Fibroblast of lung (primary cell): ENCODE results near the gene SCN10A. TPM values are rescaled to one million over a fixed set of nuclear protein-coding genes. Genes with fewer than 3 reads are reported as not detected.

Source experiments
- DNase-seq, 2 donors: peaks; one replicate each; pipeline versions ENCODE4 v3.0.0 to v3.0.0-alpha.2; 2010; ENCODE audit warnings: low read depth in 2 of 2
- H2AFZ ChIP-seq: 2 replicates; pipeline ENCODE4 v1.5.1; 2012; ENCODE audit warnings: low read length, control low read depth, inconsistent platforms
- H3K27ac ChIP-seq: 2 replicates; pipeline ENCODE4 v1.5.1; 2011; ENCODE audit warnings: low read length, control low read depth; ENCODE audit not compliant: insufficient read depth
- H3K27me3 ChIP-seq: 2 replicates; pipeline ENCODE4 v1.5.1; 2011; ENCODE audit warnings: mild to moderate bottlenecking, low read length; ENCODE audit not compliant: control insufficient read depth, insufficient read depth
- H3K36me3 ChIP-seq: 2 replicates; pipeline ENCODE4 v1.5.1; 2011; ENCODE audit warnings: low read length; ENCODE audit not compliant: control insufficient read depth, insufficient read depth
- H3K4me1 ChIP-seq: 2 replicates; pipeline ENCODE4 v1.5.1; 2011; ENCODE audit warnings: low read length; ENCODE audit not compliant: control insufficient read depth, insufficient read depth; ENCODE audit errors: extremely low read depth
- H3K4me2 ChIP-seq: 2 replicates; pipeline ENCODE4 v1.5.1; 2011; ENCODE audit warnings: low read length, control low read depth; ENCODE audit not compliant: insufficient read depth; ENCODE audit errors: extremely low read depth
- H3K4me3 ChIP-seq, 4 experiments: fragments of 200-600 bp in 1 of 4; sonication (generic) in 1 of 4; replicated peaks in 1 of 4; 2 replicates each; pipeline ENCODE4 v1.5.1; 2011 to 2016; ENCODE audit warnings: low read length in 4 of 4, low read depth in 3 of 4, mild to moderate bottlenecking in 3 of 4, control low read depth in 2 of 4, inconsistent platforms in 1 of 4, mixed read lengths in 1 of 4; ENCODE audit not compliant: insufficient read depth in 1 of 4; ENCODE audit errors: control extremely low read depth in 1 of 4
- H3K79me2 ChIP-seq: 2 replicates; pipeline ENCODE4 v1.5.1; 2012; ENCODE audit warnings: mild to moderate bottlenecking, low read length, inconsistent platforms; ENCODE audit not compliant: control insufficient read depth, insufficient read depth
- H3K9ac ChIP-seq: 2 replicates; pipeline ENCODE4 v1.5.1; 2011; ENCODE audit warnings: mild to moderate bottlenecking, low read length, control low read depth; ENCODE audit not compliant: insufficient read depth
- H3K9me3 ChIP-seq: 2 replicates; pipeline ENCODE4 v1.5.1; 2012; ENCODE audit warnings: low read depth, low read length; ENCODE audit not compliant: control insufficient read depth, insufficient read depth
- H4K20me1 ChIP-seq: 2 replicates; pipeline ENCODE4 v1.5.1; 2011; ENCODE audit warnings: low read length; ENCODE audit not compliant: control insufficient read depth, insufficient read depth; ENCODE audit errors: extremely low read depth
- CTCF ChIP-seq, 2 donors: IDR thresholded peaks in 1 of 2; conservative IDR thresholded peaks in 1 of 2; 1 replicate in 1 of 2; 2 replicates in 1 of 2; pipeline ENCODE4 v1.5.1; 2011 to 2012; ENCODE audit warnings: low read length in 2 of 2, control low read depth in 1 of 2, inconsistent platforms in 1 of 2, low read depth in 1 of 2, mild to moderate bottlenecking in 1 of 2
- EZH2 ChIP-seq: IDR thresholded peaks from 2 replicates; pipeline ENCODE4 v1.5.1; 2012; ENCODE audit warnings: low read length, control low read depth, mild to moderate bottlenecking; ENCODE audit errors: missing control alignments
- polyA plus RNA-seq, 2 donors: library from polyadenylated mRNA; depleted of rRNA in 1 of 2; stranded (reverse) in 1 of 2; unstranded in 1 of 2; fragments of >200 nt; gene quantifications; 2 replicates each; pipeline ENCODE4 v1.2.1, GENCODE V29; 2011 to 2012; ENCODE audit warnings: missing spikeins in 1 of 2
- total RNA-seq: library from RNA; depleted of rRNA; stranded (reverse); fragments of >200 nt; gene quantifications from 2 replicates; pipeline ENCODE4 v1.2.1, GENCODE V29; 2014

The SCN10A gene
- total and polyA plus RNA-seq, 2 donors (not counting 1 experiment from before 2014, with no cell fraction given), result not detected

GRCh38 chr3:38842266-38842965, 26.4 kb upstream of the SCN10A start:
- Histone ChIP-seq H4K20me1 (no peaks in the 10 kb centered on the region), H3K27me3 (no peaks in the 10 kb centered on the region), H3K79me2 (no peaks in the 10 kb centered on the region), H2AFZ (no peak overlapping the region), H3K36me3 (no peaks in the 10 kb centered on the region), H3K4me3 (no peak overlapping the region), H3K9ac (no peak overlapping the region), H3K4me2 (no peak overlapping the region), H3K27ac (no peak overlapping the region), H3K9me3 (no peaks in the 10 kb centered on the region), H3K4me1 (no peaks in the 10 kb centered on the region)
- DNase-seq, result no peak
- TF ChIP-seq EZH2 (no peak), CTCF (conservative IDR thresholded peaks at IDR 0.05 in 1 of 2, IDR thresholded peaks at IDR 0.05 in 1 of 2; ENCODE audit: low read depth in 1 of 2, low read length in 2 of 2) (no peak)

GRCh38 chr3:38840987-38841386, 25.0 kb upstream of the SCN10A start:
- peak; percentile 18 to 23 for TF ChIP-seq CTCF (conservative IDR thresholded peaks at IDR 0.05 in 1 of 2, IDR thresholded peaks at IDR 0.05 in 1 of 2; ENCODE audit: low read depth in 1 of 2, low read length in 2 of 2)
- TF ChIP-seq EZH2, result no peak
- H3K9me3 ChIP-seq, result no peaks in the 10 kb centered on the region

GRCh38 chr3:38837358-38837757, 21.3 kb upstream of the SCN10A start:
- H3K9ac ChIP-seq, result no peak overlapping the region
- no peak overlapping the region for H2AFZ ChIP-seq
- no peaks in the 10 kb centered on the region for H3K36me3 ChIP-seq
- H3K4me2 ChIP-seq, result no peak overlapping the region
- TF ChIP-seq CTCF (conservative IDR thresholded peaks at IDR 0.05 in 1 of 2, IDR thresholded peaks at IDR 0.05 in 1 of 2; ENCODE audit: low read depth in 1 of 2, low read length in 2 of 2), result no peak
- no peak for TF ChIP-seq EZH2
- no peaks in the 10 kb centered on the region for H3K9me3 ChIP-seq
- no peaks in the 10 kb centered on the region for H3K27me3 ChIP-seq
- no peak overlapping the region for H3K4me3 ChIP-seq
- H3K27ac ChIP-seq, result no peak overlapping the region
- peaks cover 11% of the 10 kb centered on the region for H3K4me1 ChIP-seq
- H4K20me1 ChIP-seq, result no peaks in the 10 kb centered on the region
- DNase-seq, result no peak
- H3K79me2 ChIP-seq, result no peaks in the 10 kb centered on the region

More at GRCh38 chr3:38840987-38841386, 25.0 kb upstream of the SCN10A start:
- Histone ChIP-seq H3K36me3 (no peaks in the 10 kb centered on the region), H3K27ac (no peak overlapping the region), H3K27me3 (no peaks in the 10 kb centered on the region), H3K4me1 (no peaks in the 10 kb centered on the region), H3K4me3 (no peak overlapping the region), H3K79me2 (no peaks in the 10 kb centered on the region), H3K9ac (no peak overlapping the region), H4K20me1 (no peaks in the 10 kb centered on the region), H2AFZ (no peak overlapping the region), H3K4me2 (no peak overlapping the region)
- DNase-seq, result peak in 1 of 2 donors; percentile 30
